ENCODE data around the gene MORN3.
A peak's percentile ranks its signal among the peaks of the same experiment; 100 is the strongest.

The MORN3 gene

DNA sequence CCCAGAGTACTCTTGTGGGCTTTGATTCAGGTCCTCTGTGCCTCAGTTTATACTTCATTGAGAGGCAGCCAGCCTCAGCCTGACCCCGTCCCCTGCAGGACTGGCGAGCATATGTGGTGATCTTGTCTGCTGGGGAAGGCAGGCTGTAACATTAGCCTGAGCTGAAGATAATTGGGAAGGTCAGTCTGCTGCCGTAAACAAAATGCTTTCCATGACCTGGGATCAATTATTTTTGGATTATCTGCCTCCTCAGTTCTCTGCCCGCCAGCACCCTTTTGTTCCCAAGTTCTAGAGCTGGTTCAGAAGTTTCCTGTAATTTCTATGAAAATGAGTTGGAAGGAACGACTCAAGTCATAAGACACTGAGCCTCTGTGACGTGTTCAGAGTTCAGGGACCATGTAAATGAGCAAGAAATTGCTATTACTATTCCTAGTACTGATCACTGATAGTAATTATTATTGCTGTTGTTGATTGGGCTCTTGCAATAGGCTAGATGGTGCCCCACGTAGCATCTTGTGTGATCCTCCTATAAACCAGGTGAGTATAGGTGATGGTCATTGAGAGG lies 38.6 kb downstream of the MORN3 start:
- DNase-seq (ENCODE audit: insufficient read length, low spot score) (no peak), FAIRE-seq (no peak)
- TF ChIP-seq, protein P1, sequence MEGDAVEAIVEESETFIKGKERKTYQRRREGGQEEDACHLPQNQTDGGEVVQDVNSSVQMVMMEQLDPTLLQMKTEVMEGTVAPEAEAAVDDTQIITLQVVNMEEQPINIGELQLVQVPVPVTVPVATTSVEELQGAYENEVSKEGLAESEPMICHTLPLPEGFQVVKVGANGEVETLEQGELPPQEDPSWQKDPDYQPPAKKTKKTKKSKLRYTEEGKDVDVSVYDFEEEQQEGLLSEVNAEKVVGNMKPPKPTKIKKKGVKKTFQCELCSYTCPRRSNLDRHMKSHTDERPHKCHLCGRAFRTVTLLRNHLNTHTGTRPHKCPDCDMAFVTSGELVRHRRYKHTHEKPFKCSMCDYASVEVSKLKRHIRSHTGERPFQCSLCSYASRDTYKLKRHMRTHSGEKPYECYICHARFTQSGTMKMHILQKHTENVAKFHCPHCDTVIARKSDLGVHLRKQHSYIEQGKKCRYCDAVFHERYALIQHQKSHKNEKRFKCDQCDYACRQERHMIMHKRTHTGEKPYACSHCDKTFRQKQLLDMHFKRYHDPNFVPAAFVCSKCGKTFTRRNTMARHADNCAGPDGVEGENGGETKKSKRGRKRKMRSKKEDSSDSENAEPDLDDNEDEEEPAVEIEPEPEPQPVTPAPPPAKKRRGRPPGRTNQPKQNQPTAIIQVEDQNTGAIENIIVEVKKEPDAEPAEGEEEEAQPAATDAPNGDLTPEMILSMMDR (IDR thresholded peaks at IDR 0.05; ENCODE audit: insufficient read depth, missing control alignments) = no peak

DNA sequence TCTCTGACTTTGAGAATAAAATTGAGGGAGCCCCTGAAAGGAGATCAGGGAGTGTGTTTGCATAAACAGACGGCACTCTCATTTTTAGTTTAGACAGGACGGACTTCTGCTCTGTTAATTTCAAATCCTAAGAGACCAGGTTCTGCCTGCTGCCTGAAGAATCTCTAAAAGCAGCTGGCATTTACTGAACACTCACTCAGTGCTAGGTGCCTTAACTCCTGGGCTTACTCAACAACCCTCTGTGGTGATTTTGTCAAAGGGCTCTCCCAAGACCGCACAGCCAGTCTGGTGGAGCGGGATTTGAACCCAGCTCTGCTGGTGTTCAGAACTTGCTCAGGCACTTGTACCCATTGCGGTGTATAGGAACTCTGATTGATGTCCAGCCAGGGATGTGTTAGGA lies 40.9 kb downstream of the MORN3 start:
- FAIRE-seq = no peak

DNA sequence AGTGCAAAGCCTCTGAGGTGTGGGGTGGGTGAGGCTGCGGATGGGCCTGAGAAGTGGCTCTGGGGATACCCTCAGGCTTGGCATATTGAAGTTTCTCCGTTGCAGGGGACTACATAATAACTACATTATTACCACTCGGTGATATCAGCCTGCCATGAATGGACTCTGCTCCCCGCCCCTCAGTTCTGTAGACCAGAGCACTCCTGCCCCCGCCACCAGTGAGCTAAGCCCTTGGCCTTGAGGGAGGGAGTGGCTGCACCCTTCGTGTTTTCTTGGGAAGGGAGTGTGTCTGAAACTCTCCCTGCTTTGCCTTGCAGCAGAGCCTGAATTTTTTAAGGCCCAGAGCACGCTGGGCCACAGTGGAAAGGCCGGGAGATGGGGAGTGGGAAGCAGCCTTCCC lies 41.4 kb downstream of the MORN3 start:
- TF ChIP-seq, protein P1 (IDR thresholded peaks at IDR 0.05; ENCODE audit: insufficient read depth, missing control alignments) = no peak
- DNase-seq (ENCODE audit: insufficient read length, low spot score) (no peak), FAIRE-seq (no peak)

More for the DNA sequence above, 40.9 kb downstream of the MORN3 start:
- DNase-seq (ENCODE audit: insufficient read length, low spot score) = no peak
- TF ChIP-seq, protein P1 (IDR thresholded peaks at IDR 0.05; ENCODE audit: insufficient read depth, missing control alignments) = no peak

DNA sequence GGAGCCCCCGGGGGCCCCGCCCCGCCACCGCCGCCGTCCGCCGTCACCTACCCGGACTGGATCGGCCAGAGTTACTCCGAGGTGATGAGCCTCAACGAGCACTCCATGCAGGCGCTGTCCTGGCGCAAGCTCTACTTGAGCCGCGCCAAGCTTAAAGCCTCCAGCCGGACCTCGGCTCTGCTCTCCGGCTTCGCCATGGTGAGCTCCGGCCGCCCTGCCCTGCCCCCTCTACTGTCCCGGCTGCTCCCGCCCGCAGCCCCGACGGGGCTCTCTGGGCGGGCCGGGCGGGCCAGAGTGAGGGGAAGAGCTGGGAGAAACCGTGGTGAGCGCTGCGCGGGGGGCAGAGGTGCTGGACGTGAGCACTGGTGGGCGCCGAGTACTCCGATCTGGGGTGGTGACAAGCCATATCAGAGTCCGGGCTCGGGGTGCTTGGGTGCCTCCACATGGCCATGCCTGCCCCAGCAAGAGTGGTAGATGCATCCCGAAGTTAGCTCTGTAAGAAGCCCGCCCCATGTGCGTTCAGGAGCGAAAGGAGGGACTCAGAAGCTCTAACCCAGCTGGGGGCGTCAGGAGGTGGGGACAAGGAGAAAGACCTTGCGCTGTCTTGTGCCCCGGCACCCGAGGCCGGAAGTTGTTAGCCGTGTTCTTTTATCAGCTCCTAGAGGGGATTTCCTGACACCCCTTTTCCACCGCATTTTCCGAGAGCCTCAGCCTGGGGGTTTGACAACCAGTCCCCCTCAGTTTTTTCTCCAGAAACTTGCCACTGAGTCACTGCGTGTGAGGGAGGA lies 42.4 kb downstream of the MORN3 start:
- FAIRE-seq = no peak
- no peak for DNase-seq (ENCODE audit: insufficient read length, low spot score)

DNA sequence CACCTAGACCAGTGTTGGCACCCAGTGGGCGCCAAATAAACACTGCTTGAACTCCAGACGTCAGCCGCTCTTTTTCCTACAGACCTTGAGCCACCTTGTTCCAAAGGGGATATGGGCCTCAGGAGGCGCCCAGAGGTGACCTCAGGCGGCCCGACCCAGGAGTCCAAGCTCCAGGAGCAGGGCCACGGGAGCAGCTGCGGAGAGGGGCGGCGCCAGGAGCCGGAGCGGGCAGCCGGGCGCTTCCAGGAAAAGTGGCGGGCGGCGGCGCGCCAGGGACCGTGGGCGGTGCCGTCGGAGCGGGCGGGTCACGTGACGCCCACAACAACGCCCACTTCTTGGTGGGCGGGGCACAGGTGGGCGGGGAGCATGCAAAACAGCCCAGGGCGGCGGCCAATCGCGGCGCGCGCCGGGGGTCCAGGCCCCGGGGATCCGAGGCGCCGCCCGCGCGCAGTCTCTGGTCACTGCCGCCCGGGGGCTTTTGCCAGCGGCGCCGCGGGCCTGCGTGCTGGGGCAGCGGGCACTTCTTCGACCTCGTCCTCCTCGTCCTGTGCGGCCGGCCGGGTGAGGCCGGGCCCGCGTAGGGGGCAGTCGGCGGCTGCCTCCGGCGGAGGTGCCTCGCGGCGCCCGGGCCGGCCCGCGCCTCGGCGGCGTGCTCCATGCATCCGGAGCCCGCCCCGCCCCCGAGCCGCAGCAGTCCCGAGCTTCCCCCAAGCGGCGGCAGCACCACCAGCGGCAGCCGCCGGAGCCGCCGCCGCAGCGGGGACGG lies 43.2 kb downstream of the MORN3 start, which contains the start of gene ORAI1:
TSS of gene ORAI1 (plus strand) at position 444 of the 766 bp plus-strand sequence.
- DNase-seq (ENCODE audit: insufficient read length, low spot score) (peak; percentile 80), FAIRE-seq (no peak)
- TF ChIP-seq, protein P1 (IDR thresholded peaks at IDR 0.05; ENCODE audit: insufficient read depth, missing control alignments) = no peak

More for the DNA sequence above, 42.4 kb downstream of the MORN3 start:
- TF ChIP-seq, protein P1 (IDR thresholded peaks at IDR 0.05; ENCODE audit: insufficient read depth, missing control alignments) = no peak

DNA sequence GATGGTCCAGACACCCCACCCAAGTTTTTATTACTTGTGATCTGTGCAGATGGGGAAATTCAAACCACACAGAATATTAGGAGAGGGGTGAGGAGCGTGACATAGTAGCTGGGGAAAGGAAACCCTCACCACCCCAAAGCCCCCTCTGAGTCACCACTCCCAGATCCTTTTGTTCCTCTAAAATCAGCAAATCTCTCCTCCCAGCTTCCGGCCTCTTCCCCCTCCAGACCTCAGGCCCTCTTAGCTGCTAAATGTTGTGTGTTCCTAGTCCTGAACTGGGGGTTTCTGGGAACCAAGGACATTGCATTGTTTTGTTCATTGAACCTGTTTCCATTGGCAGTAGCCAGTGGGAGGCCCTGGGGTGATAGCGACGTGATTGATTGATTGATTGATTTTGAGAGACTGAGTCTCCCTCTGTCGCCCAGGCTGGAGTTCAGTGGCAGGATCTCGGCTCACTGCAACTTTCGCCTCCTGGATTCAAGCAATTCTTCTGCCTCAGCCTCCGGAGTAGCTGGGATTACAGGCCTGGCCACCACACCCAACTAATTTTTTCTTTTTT lies 49.0 kb downstream of the MORN3 start:
- TF ChIP-seq, protein P1 (IDR thresholded peaks at IDR 0.05; ENCODE audit: insufficient read depth, missing control alignments) = no peak
- DNase-seq (ENCODE audit: insufficient read length, low spot score) (no peak), FAIRE-seq (no peak)
